H1 (cell line): Measurements from ENCODE around the gene CRNN.

Source experiments
- BRCA1 ChIP-seq: IDR thresholded peaks from 2 replicates; pipeline ENCODE4 v1.6.1; 2012; ENCODE audit warnings: low read depth, low read length, improper control_type of control experiment
- CBX5 ChIP-seq: fragments of 300-800, 300-1000 bp; sonication (generic); IDR thresholded peaks from 2 replicates; pipeline ENCODE4 v1.7.1; 2016; ENCODE audit warnings: antibody characterized with exemption, low read length, low read depth
- CHD2 ChIP-seq: IDR thresholded peaks from 2 replicates; pipeline ENCODE4 v1.6.1; 2012; ENCODE audit warnings: low read length, improper control_type of control experiment
- CREB1 ChIP-seq: IDR thresholded peaks from 2 replicates; pipeline ENCODE4 v1.6.1; 2012; ENCODE audit warnings: inconsistent platforms
- CTCF ChIP-seq, 3 experiments: IDR thresholded peaks; 1 replicate in 2 of 3; 2 replicates in 1 of 3; pipeline versions ENCODE4 v1.5.1 to v1.6.1; 2011; ENCODE audit warnings: low read length in 3 of 3, mild to moderate bottlenecking in 3 of 3, inconsistent platforms in 2 of 3, low read depth in 1 of 3, moderate library complexity in 1 of 3; ENCODE audit not compliant: insufficient read depth in 1 of 3; ENCODE audit errors: control extremely low read depth in 1 of 3
- EP300 ChIP-seq, 2 experiments: IDR thresholded peaks; 1 replicate in 1 of 2; 2 replicates in 1 of 2; pipeline ENCODE4 v1.6.1; 2011 to 2012; ENCODE audit warnings: low read depth in 2 of 2, low read length in 2 of 2, mild to moderate bottlenecking in 2 of 2, borderline replicate concordance in 1 of 2, inconsistent platforms in 1 of 2, moderate library complexity in 1 of 2
- EZH2 ChIP-seq: fragments of 200-600 bp; sonication (generic); IDR thresholded peaks from 2 replicates; pipeline ENCODE4 v1.7.1; 2012; ENCODE audit warnings: low read depth, mild to moderate bottlenecking, moderate library complexity, low read length, inconsistent platforms; ENCODE audit not compliant: severe bottlenecking
- PHF8 ChIP-seq: fragments of 200-600 bp; sonication (generic); conservative IDR thresholded peaks from 2 replicates; pipeline ENCODE4 v1.7.1; 2012; ENCODE audit warnings: low read depth, mild to moderate bottlenecking, inconsistent platforms, low read length, moderate library complexity
- POLR2A ChIP-seq, 2 experiments: IDR thresholded peaks; 1 replicate in 1 of 2; 2 replicates in 1 of 2; pipeline ENCODE4 v1.6.1; 2011; ENCODE audit warnings: low read depth in 2 of 2, low read length in 2 of 2, mild to moderate bottlenecking in 2 of 2; ENCODE audit errors: control extremely low read depth in 1 of 2
- POLR2AphosphoS5 ChIP-seq: IDR thresholded peaks from 2 replicates; pipeline ENCODE4 v1.6.1; 2011; ENCODE audit warnings: low read depth, low read length
- SIN3A ChIP-seq, 2 experiments: IDR thresholded peaks in 1 of 2; conservative IDR thresholded peaks in 1 of 2; 2 replicates each; pipeline ENCODE4 v1.6.1; 2011 to 2012; ENCODE audit warnings: low read length in 2 of 2, improper control_type of control experiment in 1 of 2, low read depth in 1 of 2, mild to moderate bottlenecking in 1 of 2
- SRF ChIP-seq: IDR thresholded peaks from 2 replicates; pipeline ENCODE4 v1.6.1; 2011; ENCODE audit warnings: mild to moderate bottlenecking, low read depth, low read length, moderate library complexity
- TF ChIP-seq, protein P1 (sequence below): IDR thresholded peaks from 2 replicates; pipeline ENCODE4 v1.6.1; 2012; ENCODE audit warnings: inconsistent platforms
- TF ChIP-seq, protein P2 (sequence below): IDR thresholded peaks from 2 replicates; pipeline ENCODE4 v1.6.1; 2012; ENCODE audit warnings: inconsistent platforms

DNA sequence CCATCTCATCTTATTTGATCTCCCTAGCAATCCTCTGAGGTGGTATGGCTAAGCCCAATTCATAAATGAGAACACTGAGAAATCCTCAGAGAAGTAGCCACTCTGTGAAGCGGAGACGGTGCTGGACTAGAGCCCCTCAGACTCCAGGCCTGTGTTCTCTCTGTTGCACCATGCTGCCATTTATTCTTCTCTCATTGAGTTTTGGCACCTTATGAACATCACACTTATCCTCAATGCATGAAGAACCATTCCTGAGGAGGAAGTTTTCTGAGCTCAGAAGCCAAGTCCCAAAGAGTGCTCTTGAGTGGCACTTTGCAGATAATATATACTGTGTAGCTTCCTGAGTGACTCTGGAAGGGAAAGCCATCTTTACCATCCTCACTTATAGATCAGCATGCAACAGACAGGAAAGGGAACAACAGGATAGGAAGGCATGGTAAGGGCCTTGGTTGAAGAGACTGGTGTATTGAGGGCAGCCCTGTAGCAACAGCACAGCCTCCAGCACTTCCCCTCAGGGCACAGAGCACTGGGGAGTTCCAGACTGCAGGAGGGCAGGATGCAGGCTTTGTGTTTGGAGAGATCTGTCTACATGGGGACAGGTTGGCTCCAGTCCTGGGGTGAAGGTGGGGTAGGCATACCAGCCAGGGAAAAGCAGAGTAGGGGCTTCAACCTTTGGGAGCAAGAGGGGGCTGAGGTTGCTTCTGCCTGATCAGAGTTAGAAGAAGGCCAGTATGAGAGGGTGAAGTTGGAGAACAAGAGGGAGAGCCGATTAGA lies 1.6 kb upstream of the CRNN start:
- TF ChIP-seq SRF, result no peak
- TF ChIP-seq CTCF (IDR thresholded peaks at IDR 0.05; ENCODE audit: control extremely low read depth in 1 of 3, insufficient read depth in 1 of 3, low read depth in 1 of 3, low read length in 3 of 3), result no peak
- TF ChIP-seq POLR2A (IDR thresholded peaks at IDR 0.05; ENCODE audit: control extremely low read depth in 1 of 2, low read depth in 2 of 2, low read length in 2 of 2), result no peak
- no peak for TF ChIP-seq POLR2AphosphoS5
- TF ChIP-seq, protein P1, sequence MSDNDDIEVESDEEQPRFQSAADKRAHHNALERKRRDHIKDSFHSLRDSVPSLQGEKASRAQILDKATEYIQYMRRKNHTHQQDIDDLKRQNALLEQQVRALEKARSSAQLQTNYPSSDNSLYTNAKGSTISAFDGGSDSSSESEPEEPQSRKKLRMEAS, result no peak
- TF ChIP-seq PHF8, result no peak
- no peak for TF ChIP-seq EZH2
- no peak for TF ChIP-seq CHD2
- no peak for TF ChIP-seq SIN3A (conservative IDR thresholded peaks at IDR 0.05 in 1 of 2, IDR thresholded peaks at IDR 0.05 in 1 of 2; ENCODE audit: low read depth in 1 of 2, low read length in 2 of 2)
- no peak for TF ChIP-seq CBX5
- TF ChIP-seq EP300 (IDR thresholded peaks at IDR 0.05; ENCODE audit: borderline replicate concordance in 1 of 2, low read depth in 2 of 2, low read length in 2 of 2), result no peak
- TF ChIP-seq BRCA1, result no peak
- no peak for TF ChIP-seq CREB1
- TF ChIP-seq, protein P2, sequence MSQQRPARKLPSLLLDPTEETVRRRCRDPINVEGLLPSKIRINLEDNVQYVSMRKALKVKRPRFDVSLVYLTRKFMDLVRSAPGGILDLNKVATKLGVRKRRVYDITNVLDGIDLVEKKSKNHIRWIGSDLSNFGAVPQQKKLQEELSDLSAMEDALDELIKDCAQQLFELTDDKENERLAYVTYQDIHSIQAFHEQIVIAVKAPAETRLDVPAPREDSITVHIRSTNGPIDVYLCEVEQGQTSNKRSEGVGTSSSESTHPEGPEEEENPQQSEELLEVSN, result no peak
